CD4-positive, alpha-beta T cell treated with Interferon alpha-2 for 1 hour (primary cell): ENCODE measurements around the gene ALG10.
"Not testable (repeated sequence)": the region's sequence is repeated elsewhere in the genome, so short reads cannot be mapped to it uniquely, and the experiment has no call there.

Source experiments
- DNase-seq, 2 donors: peaks; one replicate each; pipeline ENCODE4 v3.0.0-alpha.2; 2020 to 2022

Gene ALG10, protein sequence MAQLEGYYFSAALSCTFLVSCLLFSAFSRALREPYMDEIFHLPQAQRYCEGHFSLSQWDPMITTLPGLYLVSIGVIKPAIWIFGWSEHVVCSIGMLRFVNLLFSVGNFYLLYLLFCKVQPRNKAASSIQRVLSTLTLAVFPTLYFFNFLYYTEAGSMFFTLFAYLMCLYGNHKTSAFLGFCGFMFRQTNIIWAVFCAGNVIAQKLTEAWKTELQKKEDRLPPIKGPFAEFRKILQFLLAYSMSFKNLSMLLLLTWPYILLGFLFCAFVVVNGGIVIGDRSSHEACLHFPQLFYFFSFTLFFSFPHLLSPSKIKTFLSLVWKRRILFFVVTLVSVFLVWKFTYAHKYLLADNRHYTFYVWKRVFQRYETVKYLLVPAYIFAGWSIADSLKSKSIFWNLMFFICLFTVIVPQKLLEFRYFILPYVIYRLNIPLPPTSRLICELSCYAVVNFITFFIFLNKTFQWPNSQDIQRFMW

GRCh38 chr12:34022079-34022830, at the start of gene ALG10:
TSS of gene ALG10 (plus strand) at chr12:34022496. CDS start at chr12:34022600, 104 bp downstream.
- peak; percentile 97 to 98 for DNase-seq

DNA sequence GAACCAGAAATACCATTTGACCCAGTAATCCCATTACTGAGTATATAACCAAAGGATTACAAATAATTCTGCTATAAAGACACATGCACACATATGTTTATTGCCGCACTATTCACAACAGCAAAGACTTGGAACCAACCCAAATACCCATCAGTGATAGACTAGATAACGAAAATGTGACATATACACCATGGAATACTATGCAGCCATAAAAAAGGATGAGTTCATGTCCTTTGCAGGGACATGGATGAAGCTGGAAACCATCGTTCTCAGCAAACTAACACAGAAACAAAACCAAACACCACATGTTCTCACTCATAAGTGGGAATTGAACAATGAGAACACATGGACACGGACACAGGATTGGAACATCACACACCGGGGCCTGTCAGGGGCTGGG, 49.4 kb upstream of the ALG10 start:
- not testable (repeated sequence) for DNase-seq

DNA sequence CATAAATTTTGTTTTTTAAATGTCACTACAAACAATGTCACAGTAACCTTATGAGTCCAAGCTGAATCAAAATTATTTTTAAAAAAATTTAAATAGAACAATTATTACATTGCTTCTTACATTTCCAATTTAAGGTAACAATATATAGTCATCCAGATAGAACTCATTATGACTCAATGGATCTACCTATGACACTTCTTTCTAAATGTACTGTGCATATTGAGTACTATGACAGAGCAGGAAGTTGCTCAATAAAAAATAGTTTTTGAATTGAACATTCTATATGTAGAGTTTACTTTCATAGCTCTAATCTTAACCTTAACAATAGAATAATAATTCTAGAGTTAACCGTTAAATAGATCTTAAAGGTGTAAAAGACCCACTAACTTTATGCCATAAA, 44.4 kb upstream of the ALG10 start:
- DNase-seq, result no peak

DNA sequence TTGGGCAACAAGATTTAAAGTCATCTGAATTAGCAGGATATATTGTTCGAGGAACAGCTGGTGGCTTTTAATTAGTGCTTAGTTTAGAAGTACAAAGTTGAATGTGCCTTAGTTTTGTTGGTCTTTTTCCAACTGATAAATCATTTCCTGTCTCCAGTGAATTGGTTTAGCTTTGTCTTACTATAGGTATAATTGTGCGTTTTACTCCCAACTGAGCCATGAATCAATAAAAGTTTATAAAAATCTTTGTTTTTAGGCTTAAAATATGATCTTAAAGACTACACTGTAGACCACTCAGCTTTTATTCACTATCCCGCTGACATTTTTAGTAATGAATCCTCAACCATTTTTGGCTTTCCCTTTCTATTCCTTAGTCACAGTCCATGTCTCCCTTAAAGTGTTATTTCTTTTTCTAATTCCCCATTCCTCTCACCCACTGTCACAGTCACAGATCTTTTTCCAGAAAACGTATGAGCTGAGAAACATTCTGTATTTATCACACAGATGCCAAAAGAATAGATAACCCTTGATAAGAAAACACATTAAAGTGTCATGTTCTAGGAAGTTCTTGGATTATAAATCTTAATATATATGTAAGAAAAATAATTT, 34.0 kb upstream of the ALG10 start:
- no peak for DNase-seq

DNA sequence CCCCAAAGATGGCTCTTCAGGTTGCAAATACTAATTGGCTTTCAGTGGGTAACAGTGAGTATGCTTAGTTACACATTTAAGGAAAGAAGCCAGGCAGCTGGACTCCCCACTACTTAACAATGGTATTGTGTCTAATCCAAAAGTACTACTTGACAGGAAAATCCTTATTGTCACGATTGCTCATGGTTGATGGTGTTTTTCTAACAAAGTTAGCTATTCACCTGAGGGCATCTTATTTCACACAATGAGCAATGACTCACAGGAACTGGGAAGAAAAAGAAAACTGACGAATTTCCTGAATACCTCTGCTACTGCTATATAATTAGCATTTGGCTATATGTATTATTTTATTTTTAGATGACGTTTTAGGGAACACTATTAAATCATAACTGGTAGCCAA, 33.4 kb upstream of the ALG10 start:
- DNase-seq, result no peak

DNA sequence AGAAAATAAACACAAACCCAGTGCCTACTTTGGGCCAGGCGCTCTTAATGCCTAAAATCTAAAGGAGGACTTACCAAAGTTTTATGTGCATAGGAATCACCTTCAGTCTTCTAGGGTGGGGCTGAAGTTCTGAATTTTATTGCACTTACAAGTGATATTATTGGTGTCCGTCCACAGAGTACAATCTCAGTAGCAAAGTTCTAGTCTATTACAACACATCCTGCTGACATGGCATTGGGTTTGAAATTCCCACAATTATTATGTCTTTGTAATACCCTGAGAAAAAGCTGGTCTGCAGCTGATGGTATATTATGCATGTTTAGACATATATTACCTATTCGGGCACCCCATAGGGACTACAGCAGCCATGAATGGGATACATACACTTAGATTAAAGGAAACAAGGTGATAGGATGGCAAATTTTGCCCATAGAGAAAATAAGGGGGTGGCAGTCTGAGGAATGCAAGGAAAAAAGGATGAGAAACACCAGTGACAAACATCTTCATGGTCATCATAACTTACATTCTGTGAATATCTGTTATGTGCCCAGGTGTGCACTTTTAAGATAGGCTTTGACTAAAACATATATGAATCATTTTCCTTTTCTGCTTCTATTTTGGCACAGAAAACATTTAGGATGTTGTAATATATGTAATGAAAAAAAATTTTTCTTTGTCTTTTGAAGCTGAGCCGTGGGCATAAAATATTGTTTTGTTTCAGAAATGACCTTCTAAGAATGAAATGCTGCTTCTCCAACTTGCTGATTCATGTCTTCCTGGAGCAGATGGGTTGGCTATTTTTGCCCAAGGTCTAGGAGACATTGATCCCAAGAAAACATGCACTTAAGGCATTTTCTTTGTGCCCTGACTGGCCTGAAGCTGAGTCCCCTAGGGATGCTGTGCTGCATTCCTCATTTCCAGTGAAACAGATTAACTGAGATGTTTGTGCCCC, 27.2 kb upstream of the ALG10 start:
- DNase-seq, result no peak

DNA sequence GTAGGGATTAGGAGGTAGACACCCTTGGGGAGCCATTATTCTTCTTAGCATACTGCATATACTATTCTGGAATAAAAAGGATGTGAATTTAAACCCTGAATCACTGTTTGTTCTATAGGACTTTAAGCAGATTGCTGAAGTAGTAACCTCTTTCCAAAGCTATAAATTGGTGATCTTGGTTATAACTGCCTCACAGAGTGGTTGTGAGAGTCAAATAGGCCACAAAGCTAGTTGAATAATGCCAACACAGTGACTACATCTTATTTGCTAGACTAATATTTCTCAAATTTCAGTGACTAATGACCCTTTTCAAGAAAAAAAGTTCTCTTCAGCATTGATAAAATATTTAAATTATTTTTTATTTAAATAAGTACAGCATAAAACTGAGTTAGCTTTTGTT, 13.5 kb upstream of the ALG10 start:
- not testable (repeated sequence) for DNase-seq

DNA sequence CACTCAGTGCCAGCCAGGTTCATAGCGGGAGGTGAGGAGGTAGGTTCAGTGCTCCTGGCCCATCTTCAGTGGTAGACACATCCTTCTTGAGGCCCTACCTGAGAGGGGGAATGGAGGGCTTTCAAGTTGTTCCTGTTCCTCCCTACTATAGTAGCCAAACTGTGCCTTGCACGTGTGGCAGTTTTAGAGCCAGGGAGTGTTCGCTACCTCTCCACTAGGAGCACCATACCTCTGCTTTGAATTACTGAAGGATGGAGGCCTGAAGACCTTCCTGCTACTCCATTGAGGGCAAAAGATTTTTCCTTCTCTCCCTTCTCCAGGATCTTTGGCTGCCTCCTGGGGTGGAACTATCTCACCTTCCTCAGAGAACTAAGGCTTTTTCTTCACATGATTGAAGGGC, 5.9 kb upstream of the ALG10 start:
- no peak for DNase-seq

DNA sequence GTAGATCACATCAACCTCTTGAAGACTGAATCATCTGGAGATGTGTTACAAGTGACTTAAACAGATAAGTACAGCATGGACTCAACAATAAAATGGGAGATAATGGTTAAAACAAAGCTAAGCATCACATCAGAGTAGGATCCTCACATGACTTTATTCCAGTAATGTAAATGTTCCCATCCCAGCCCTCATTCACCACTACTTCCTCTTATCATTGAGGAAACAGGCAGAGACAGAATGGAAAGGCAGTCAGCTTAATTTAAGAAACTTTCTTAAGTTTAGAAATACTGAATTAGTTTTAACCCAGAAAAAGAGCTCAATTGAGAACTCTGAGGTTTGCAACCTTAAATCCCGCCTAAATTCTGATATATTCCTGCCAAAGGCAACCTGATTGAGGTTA, 1.2 kb upstream of the ALG10 start:
- no peak for DNase-seq

DNA sequence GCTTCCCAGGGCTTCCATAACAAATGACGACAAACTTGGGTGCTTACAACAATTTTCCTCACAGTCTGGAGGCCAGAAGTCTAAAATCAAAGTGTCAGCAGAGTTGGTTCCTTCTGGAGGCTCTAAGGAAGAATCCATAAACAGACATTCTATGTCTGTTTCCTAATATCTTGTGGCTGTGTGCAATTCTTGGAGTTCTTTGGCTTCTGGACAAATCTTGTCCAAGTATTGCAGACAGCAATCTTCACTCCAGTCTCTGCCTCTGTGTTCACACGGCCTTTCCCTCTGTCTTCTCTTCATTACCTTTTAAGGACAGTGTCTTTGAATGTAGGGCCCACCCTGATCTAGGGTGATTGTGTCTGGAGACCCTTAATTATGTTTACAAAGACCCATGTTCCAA, 5.4 kb downstream of the ALG10 start:
- DNase-seq, result not testable (repeated sequence)

- no peak for DNase-seq
Measured at GRCh38 chr12:34030591-34030990, 8.3 kb downstream of the ALG10 start.

- peak in 1 of 2 donors; percentile 56 for DNase-seq
Measured at GRCh38 chr12:34033628-34034296, 11.5 kb downstream of the ALG10 start.

GRCh38 chr12:34038357-34038756, 16.1 kb downstream of the ALG10 start:
- DNase-seq, result not testable (repeated sequence)

- no peak for DNase-seq
Measured at GRCh38 chr12:34046570-34046969, 24.3 kb downstream of the ALG10 start.

GRCh38 chr12:34047855-34048254, 25.6 kb downstream of the ALG10 start:
- DNase-seq, result not testable (repeated sequence)

DNA sequence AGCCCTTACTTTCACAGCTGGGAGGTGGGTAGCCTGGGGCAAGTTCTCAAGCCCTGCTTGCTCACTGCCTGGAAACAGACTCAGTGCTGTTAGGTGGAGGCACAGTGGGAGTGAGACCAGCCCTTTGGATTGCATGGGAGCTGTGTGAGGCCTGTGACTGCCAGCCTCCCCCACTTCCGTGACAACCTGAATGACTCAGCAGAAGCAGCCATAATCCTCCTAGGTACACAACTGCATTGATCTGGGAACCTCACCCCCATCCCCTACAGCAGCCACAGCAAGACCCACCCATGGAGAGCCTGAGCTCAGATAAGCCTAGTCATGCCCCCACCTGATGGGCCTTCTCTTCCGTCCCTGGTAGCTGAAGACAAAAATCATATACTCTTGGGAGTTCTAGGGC, 26.4 kb downstream of the ALG10 start:
- no peak for DNase-seq

DNA sequence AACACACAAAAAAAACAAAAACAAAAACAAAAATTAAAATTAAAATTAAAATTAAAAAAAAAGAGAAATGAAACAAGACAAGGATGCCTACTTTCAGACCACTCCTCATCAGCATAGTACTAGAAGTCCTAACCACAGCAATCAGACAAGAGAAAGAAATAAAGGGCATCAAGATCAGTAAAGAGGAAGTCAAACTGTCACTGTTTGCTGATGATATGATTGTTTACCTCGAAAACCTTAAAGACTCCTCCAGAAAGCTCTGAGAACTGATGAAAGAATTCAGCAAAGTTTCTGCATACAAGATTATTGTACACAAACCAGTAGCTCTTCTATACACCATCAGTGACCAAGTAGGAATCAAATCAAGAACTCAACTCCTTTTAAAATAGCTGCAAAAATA, 29.2 kb downstream of the ALG10 start:
- DNase-seq, result no peak

DNA sequence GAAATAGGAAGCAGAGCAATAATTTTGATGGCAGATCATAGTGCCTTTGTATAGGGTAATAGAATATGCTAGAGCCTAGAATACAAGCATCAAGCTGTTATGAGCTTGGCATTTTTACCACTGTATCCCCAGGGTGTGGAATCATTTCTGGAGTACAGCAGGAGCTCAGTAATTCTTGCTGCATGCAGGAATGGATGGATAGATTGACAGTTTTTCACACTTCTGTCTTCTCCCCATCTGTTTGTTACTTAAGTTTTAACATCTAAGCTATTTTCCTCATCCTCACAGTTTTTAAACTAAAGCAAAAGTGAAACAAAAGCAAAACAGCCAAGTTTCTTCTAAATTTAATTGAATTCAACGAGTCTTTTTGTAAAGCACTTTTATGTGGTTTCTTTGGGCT, 32.6 kb downstream of the ALG10 start:
- no peak for DNase-seq
